HepG2 (cell line): Measurements from ENCODE around the gene HAT1. TPM values are rescaled to one million over a fixed set of nuclear protein-coding genes. Genes with fewer than 3 reads are reported as not detected.

Experiments
- ASH2L ChIP-seq: fragments of 300-600, 200-600 bp; sonication (generic); IDR thresholded peaks from 2 replicates; pipeline ENCODE4 v1.7.0; 2017; ENCODE audit warnings: low read depth, mild to moderate bottlenecking, moderate library complexity, mixed read lengths, low read length; ENCODE audit not compliant: insufficient read length
- CBX1 ChIP-seq: IDR thresholded peaks from one replicate; pipeline ENCODE4 v1.6.1; 2016; ENCODE audit warnings: antibody characterized with exemption, low read depth
- GLMP ChIP-seq: sonication (generic); formaldehyde crosslinking; IDR thresholded peaks from 2 replicates; pipeline ENCODE4 v1.9.0; 2021; ENCODE audit warnings: missing genetic modification reagents, mild to moderate bottlenecking, borderline replicate concordance
- GTF2F1 ChIP-seq: fragments of 150-350 bp; IDR thresholded peaks from 2 replicates; pipeline ENCODE4 v1.6.1; 2014; ENCODE audit warnings: low read length
- IRF9 ChIP-seq: sonication (generic); formaldehyde crosslinking; IDR thresholded peaks from 2 replicates; pipeline ENCODE4 v1.8.0; 2022; ENCODE audit warnings: missing genetic modification reagents, mild to moderate bottlenecking, borderline replicate concordance
- KDM6A ChIP-seq: IDR thresholded peaks from 2 replicates; pipeline ENCODE4 v1.6.1; 2016; ENCODE audit warnings: low read depth
- SATB2 ChIP-seq: sonication (generic); formaldehyde crosslinking; IDR thresholded peaks from 2 replicates; pipeline ENCODE4 v1.5.0; 2020; ENCODE audit warnings: missing genetic modification reagents
- SMC3 ChIP-seq: IDR thresholded peaks from 2 replicates; pipeline ENCODE4 v1.6.1; 2011; ENCODE audit warnings: low read length, improper control_type of control experiment
- ZNF180 ChIP-seq: sonication (generic); formaldehyde crosslinking; IDR thresholded peaks from 2 replicates; pipeline ENCODE4 v1.4.0; 2020; ENCODE audit warnings: low read depth, missing genetic modification reagents, borderline replicate concordance
- ZNF251 ChIP-seq: sonication (generic); formaldehyde crosslinking; IDR thresholded peaks from 2 replicates; pipeline ENCODE4 v1.9.0; 2021; ENCODE audit warnings: mild to moderate bottlenecking, missing genetic modification reagents
- ZNF253 ChIP-seq: sonication (generic); formaldehyde crosslinking; IDR thresholded peaks from 2 replicates; pipeline ENCODE4 v1.8.0; 2022; ENCODE audit warnings: mild to moderate bottlenecking, missing genetic modification reagents, borderline replicate concordance
- ZNF30 ChIP-seq: sonication (generic); formaldehyde crosslinking; IDR thresholded peaks from 2 replicates; pipeline ENCODE4 v1.5.0; 2020; ENCODE audit warnings: mild to moderate bottlenecking, missing genetic modification reagents
- ZNF331 ChIP-seq: sonication (generic); formaldehyde crosslinking; IDR thresholded peaks from 2 replicates; pipeline ENCODE4 v1.4.0; 2020; ENCODE audit warnings: missing genetic modification reagents
- ZNF335 ChIP-seq: sonication (generic); formaldehyde crosslinking; IDR thresholded peaks from 2 replicates; pipeline ENCODE4 v1.4.0; 2020; ENCODE audit warnings: missing genetic modification reagents
- ZNF501 ChIP-seq: sonication (generic); formaldehyde crosslinking; IDR thresholded peaks from 2 replicates; pipeline ENCODE4 v1.5.1; 2020; ENCODE audit warnings: mild to moderate bottlenecking, moderate library complexity, missing genetic modification reagents
- ZNF639 ChIP-seq: conservative IDR thresholded peaks from 2 replicates; pipeline ENCODE4 v1.6.1; 2018; ENCODE audit warnings: missing genetic modification reagents
- ZNF710 ChIP-seq: sonication (generic); formaldehyde crosslinking; IDR thresholded peaks from 2 replicates; pipeline ENCODE4 v1.5.0; 2020; ENCODE audit warnings: mild to moderate bottlenecking, missing genetic modification reagents, borderline replicate concordance
- ZNF768 ChIP-seq: sonication (generic); formaldehyde crosslinking; IDR thresholded peaks from 2 replicates; pipeline ENCODE4 v1.4.0; 2020; ENCODE audit warnings: missing genetic modification reagents
- polyA plus RNA-seq, 8 experiments: library from polyadenylated mRNA; depleted of rRNA in 3 of 8; stranded (reverse) in 7 of 8; unstranded in 1 of 8; fragments of >200 nt; fragmentation: Illumina TruSeq in 4 of 8; extraction: Trizol in 4 of 8; gene quantifications; 2 replicates each; pipeline versions ENCODE4 v1.2.1 to v1.2.3, GENCODE V29; 2011 to 2016; ENCODE audit warnings: low read depth in 4 of 8, missing spikeins in 1 of 8, mixed read lengths in 1 of 8; ENCODE audit not compliant: insufficient read depth in 1 of 8
- total RNA-seq, 5 experiments: library from RNA; depleted of rRNA; stranded (reverse); fragments of >200 nt; fragmentation: Illumina TruSeq; extraction: Trizol; gene quantifications; 2 replicates each; pipeline ENCODE4 v1.2.3, GENCODE V29; 2016; ENCODE audit warnings: low read depth in 1 of 5
- TF ChIP-seq, protein P1 (sequence below): sonication (generic); formaldehyde crosslinking; conservative IDR thresholded peaks from 2 replicates; pipeline ENCODE4 v1.4.0; 2020; ENCODE audit warnings: missing genetic modification reagents
- TF ChIP-seq, protein P2 (sequence below): sonication (generic); formaldehyde crosslinking; IDR thresholded peaks from 2 replicates; pipeline ENCODE4 v1.4.0; 2020; ENCODE audit warnings: missing genetic modification reagents, mild to moderate bottlenecking, borderline replicate concordance

HAT1 gene
- total and polyA plus RNA-seq, 2 of the 13 experiments (the other 11 are each of a cell fraction or from before 2014, with no cell fraction given), result 45.4 to 119 TPM

DNA sequence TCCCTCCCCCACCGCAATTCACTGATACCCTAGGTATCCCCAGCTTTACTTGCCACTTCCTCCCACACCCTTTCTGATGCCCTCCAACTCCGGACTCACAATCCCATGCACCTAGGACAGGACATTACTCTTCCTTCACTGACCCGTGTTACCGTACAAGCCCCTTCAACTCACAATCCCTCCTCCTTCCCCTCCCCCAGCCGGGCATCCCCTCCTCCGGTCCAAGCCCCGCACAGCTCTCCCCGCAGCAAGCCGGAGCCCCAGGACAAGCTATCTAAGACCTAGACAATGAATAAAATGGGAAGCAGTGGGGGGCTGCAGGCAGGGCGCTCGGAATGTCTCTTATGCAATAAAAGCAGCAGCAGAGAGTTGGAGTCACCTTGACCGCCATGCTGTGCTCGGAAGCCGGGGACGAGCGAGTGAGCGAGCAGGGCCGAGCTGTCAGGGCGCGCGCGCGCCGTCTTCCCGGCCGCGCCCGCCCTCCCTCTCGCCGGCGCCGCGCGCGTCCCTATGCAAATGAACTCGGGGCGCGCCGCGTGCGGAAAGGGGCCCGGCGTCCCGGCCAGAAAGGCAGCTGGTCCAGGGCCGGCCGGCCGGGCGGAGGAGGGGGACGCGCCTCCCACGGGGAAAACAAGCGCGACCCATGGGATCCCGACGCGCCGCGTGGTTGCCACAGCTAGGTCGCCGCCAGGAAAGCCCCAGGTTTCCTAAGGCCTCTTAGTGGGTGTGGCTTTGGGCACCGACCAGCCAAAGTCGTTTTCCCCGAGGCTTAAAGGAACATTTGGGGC, 28.2 kb upstream of the HAT1 start, which contains the start of gene SLC25A12 (continued):
- TF ChIP-seq ZNF639 (CRISPR knock-in tag) (0 out of 2 replicates have a peak, but pooled peaks have one; percentile 5), CBX1 (no peak), ZNF180 (CRISPR knock-in tag) (no peak), ZNF768 (CRISPR knock-in tag) (no peak), SATB2 (no peak), KDM6A (CRISPR knock-in tag) (no peak), ZNF253 (CRISPR knock-in tag) (no peak), IRF9 (CRISPR knock-in tag) (peak; percentile 39; the same call in 1 of the 2 replicates), ZNF30 (no peak), ZNF501 (CRISPR knock-in tag) (peak; percentile 91), SMC3 (no peak; the same call in 1 of the 2 replicates), ZNF710 (CRISPR knock-in tag) (no peak), ZNF251 (CRISPR knock-in tag) (no peak), GLMP (no peak), ZNF331 (CRISPR knock-in tag) (no peak), GTF2F1 (no peak), ZNF335 (no peak), ASH2L (peak; percentile 95)
- TF ChIP-seq, protein P1, sequence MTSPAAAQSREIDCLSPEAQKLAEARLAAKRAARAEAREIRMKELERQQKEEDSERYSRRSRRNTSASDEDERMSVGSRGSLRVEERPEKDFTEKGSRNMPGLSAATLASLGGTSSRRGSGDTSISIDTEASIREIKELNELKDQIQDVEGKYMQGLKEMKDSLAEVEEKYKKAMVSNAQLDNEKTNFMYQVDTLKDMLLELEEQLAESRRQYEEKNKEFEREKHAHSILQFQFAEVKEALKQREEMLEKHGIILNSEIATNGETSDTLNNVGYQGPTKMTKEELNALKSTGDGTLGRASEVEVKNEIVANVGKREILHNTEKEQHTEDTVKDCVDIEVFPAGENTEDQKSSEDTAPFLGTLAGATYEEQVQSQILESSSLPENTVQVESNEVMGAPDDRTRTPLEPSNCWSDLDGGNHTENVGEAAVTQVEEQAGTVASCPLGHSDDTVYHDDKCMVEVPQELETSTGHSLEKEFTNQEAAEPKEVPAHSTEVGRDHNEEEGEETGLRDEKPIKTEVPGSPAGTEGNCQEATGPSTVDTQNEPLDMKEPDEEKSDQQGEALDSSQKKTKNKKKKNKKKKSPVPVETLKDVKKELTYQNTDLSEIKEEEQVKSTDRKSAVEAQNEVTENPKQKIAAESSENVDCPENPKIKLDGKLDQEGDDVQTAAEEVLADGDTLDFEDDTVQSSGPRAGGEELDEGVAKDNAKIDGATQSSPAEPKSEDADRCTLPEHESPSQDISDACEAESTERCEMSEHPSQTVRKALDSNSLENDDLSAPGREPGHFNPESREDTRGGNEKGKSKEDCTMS (CRISPR knock-in tag), result no peak
- TF ChIP-seq, protein P2, sequence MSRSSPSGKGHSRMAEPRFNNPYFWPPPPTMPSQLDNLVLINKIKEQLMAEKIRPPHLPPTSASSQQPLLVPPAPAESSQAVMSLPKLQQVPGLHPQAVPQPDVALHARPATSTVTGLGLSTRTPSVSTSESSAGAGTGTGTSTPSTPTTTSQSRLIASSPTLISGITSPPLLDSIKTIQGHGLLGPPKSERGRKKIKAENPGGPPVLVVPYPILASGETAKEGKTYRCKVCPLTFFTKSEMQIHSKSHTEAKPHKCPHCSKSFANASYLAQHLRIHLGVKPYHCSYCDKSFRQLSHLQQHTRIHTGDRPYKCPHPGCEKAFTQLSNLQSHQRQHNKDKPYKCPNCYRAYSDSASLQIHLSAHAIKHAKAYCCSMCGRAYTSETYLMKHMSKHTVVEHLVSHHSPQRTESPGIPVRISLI (CRISPR knock-in tag), result no peak
